ENCODE measurements around the gene CORT.

DNA sequence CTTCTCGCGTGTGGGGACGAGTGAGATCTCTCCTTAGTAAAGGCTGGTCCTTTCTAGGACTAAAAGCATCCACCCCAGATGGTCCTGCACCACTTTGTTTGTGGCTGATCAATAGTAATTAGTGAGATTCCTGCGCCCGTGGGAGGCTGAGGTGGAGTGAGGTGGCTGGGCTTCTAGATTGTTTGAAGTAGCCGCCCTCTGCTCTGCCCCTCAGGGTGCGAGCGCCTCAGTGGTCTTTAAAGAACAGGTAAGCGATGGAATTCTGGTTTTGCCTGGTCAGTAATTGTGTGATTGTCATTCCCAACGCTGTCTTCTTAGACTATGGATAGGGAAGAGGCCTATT is 45.6 kb downstream of the CORT start:
- TF ChIP-seq CTCF (IDR thresholded peaks at IDR 0.05) (no peak), POLR2A (IDR thresholded peaks at IDR 0.05) (no peak)
